ENCODE data around the gene PRPF38A. TPM values are rescaled to one million over a fixed set of nuclear protein-coding genes. Genes with fewer than 3 reads are reported as not detected.

PRPF38A gene
- polyA plus RNA-seq, 3 donors from 2014 or later: 34.3 to 56.6 (median 42.0) TPM

DNA sequence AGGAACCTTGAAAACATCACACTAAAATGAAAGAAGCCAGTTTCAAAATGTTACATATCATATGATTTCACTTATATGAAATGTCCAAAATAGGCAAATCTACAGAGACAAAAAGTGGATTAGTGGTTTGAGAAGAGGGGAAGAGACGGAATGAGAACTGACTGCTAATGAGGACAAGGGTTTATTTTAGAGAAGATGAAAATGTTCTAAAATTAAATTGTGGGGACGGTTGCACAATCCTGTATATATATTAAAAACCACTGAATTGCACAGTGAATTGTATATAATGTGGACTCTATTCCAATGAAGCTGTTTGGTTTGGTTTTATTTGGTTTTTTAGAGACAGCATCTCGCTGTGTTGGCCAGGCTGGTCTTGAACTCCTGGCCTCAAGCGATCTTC, 35.6 kb downstream of the PRPF38A start:
- H3K27ac Mint-ChIP-seq: no peak overlapping the region
- DNase-seq: no peak
- no peaks in the 10 kb centered on the region for H3K9me3 Mint-ChIP-seq
- no peaks in the 10 kb centered on the region for H3K4me1 Mint-ChIP-seq
- peaks cover 16 to 38% (median 24%) of the 10 kb centered on the region in 3 donors for H3K36me3 Mint-ChIP-seq
- H3K27me3 Mint-ChIP-seq (ENCODE audit: low read depth in 3 of 3): peaks cover 0 to 2% (median 0%) of the 10 kb centered on the region in 3 donors
- H3K4me3 Mint-ChIP-seq: no peak overlapping the region

DNA sequence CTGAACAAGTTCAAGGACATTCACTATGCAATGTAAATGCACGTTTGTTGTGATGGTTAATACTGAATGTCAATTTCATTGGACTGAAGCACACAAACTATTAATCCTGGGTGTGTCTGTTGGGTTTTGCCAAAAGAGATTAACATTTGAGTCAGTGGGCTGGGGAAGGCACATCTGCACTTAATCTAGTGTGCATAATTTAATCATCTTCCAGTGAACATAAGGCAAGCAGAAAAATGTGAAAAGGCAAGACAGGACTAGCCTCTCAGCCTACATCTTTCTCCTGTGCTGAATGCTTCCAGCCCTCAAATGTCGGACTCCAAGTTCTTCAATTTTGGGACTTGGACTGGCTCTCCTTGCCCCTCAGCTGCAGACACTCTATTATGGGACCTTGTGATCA, 40.1 kb downstream of the PRPF38A start:
- peaks cover 11 to 20% (median 18%) of the 10 kb centered on the region in 3 donors for H3K36me3 Mint-ChIP-seq

DNA sequence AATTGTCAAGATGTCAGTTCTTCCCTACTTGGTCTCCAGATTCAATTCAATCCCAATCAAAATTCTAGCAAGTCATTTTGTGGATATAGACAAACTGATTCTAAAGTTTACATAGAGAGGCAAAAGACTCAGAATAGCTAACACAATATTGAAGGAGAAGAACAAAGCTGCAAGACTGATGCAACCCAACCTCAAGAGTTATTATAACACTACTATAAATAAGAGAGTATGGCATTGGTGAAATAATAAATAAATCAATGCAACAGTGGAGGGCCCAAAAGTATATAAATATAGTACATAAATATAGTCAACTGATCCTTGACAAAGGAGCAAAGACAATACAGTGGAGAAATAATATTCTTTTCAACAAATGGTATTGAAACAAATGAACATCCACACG, 49.7 kb downstream of the PRPF38A start:
- Mint-ChIP-seq H3K4me3 (no peak overlapping the region), H3K36me3 (peaks cover 5 to 22% (median 6%) of the 10 kb centered on the region in 3 donors), H3K27ac (peak overlapping the region in 2 of 6 donors; percentile 12 to 23), H3K4me1 (no peaks in the 10 kb centered on the region), H3K27me3 (ENCODE audit: low read depth in 3 of 3) (peaks cover 0 to 3% (median 0%) of the 10 kb centered on the region in 3 donors), H3K9me3 (no peaks in the 10 kb centered on the region)
- no peak for DNase-seq

More for the DNA sequence above, 40.1 kb downstream of the PRPF38A start:
- Mint-ChIP-seq H3K4me1 (no peaks in the 10 kb centered on the region), H3K27ac (peak overlapping the region in 1 of 6 donors; percentile 19), H3K9me3 (no peaks in the 10 kb centered on the region), H3K27me3 (ENCODE audit: low read depth in 3 of 3) (peaks cover 0 to 4% (median 0%) of the 10 kb centered on the region in 3 donors), H3K4me3 (no peak overlapping the region)
- no peak for DNase-seq

DNA sequence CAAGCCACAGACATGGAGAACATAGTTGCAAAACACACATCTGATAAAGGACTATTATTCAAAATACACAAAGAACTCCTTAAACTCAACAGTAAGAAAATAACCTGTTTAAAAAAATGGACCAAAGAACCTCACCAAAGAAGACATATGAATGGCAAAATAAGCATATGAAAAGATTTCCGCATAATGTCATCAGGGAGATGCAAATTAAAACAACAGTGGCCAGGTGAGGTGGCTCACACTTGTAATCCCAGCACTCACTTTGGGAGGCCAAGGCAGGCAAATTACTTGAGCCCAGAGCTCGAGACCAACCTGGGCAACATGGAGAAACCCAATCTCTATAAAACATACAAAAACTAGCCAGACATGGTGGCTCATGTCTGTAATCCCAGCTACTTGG, 50.4 kb downstream of the PRPF38A start:
- peak overlapping the region in 1 of 6 donors; percentile 27 for H3K27ac Mint-ChIP-seq
- H3K27me3 Mint-ChIP-seq (ENCODE audit: low read depth in 3 of 3): peaks cover 0 to 3% (median 0%) of the 10 kb centered on the region in 3 donors
- no peaks in the 10 kb centered on the region for H3K9me3 Mint-ChIP-seq
- DNase-seq: no peak
- no peaks in the 10 kb centered on the region for H3K4me1 Mint-ChIP-seq
- peaks cover 5 to 22% (median 6%) of the 10 kb centered on the region in 3 donors for H3K36me3 Mint-ChIP-seq
- H3K4me3 Mint-ChIP-seq: no peak overlapping the region

DNA sequence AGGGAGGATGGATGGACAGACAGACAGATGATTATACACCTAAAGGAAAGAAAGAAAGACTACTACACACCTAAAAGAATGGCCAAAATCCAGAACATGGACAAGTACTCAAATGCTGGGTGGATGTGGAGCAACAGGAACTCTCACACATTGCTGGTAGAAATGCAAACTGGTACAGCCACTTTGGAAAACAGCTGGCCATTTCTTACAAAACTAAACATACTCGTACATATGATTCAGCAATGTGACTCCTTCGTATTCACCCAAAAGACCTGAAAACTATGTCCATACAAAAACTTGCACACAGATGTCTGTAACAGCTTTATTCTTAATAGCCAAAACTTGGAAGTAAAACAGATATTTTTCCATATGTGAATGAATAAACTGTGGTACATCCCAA, 51.3 kb downstream of the PRPF38A start:
- H3K27me3 Mint-ChIP-seq (ENCODE audit: low read depth in 3 of 3): peaks cover 0 to 3% (median 0%) of the 10 kb centered on the region in 3 donors
- H3K27ac Mint-ChIP-seq: no peak overlapping the region
- H3K9me3 Mint-ChIP-seq: no peaks in the 10 kb centered on the region
- peaks cover 5 to 19% (median 6%) of the 10 kb centered on the region in 3 donors for H3K36me3 Mint-ChIP-seq
- no peak overlapping the region for H3K4me3 Mint-ChIP-seq
- no peak for DNase-seq
- H3K4me1 Mint-ChIP-seq: no peaks in the 10 kb centered on the region

DNA sequence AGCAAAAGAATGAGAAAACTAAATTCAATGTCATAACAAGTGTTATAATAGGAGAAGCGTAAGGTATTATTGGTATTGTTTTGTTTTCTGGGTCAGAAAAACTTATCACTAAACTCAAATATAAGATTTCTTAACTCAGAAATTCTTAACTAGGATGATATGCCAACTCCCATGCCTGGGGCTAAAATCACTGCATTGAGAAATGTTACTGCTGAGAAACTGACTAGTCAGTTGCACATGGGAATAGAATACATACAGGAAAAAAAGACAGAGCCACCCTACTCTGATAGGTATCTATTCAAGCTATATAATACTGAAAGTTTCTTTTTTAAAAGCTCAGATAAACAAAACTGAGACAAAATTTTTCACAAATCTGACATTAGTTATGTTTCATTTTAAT, 56.3 kb downstream of the PRPF38A start:
- Mint-ChIP-seq H3K9me3 (no peaks in the 10 kb centered on the region), H3K4me1 (peaks cover 0 to 5% of the 10 kb centered on the region in 2 donors), H3K4me3 (no peak overlapping the region), H3K36me3 (peaks cover 3 to 11% (median 4%) of the 10 kb centered on the region in 3 donors), H3K27me3 (ENCODE audit: low read depth in 3 of 3) (peaks cover 0 to 3% (median 0%) of the 10 kb centered on the region in 3 donors), H3K27ac (no peak overlapping the region)
- no peak for DNase-seq

DNA sequence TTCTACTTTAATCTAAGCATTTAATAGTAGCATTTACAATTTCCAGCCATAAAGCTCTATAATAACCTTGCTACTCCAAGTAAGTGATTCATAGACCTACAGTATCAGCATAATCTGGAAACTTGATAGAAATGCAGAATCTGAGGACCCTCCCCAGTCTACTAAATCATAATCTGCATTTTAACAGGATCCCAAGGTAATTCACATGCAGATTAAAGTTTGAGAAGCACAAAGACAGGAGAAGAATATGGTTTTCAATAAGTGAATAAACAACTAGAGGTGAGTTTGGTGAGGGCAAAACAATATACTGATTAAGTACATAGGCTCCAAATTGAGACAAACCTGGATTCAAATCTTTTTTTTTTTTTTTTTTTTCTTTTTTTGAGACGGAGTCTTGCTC, 57.4 kb downstream of the PRPF38A start:
- H3K4me3 Mint-ChIP-seq: no peak overlapping the region
- H3K4me1 Mint-ChIP-seq: peaks cover 0 to 5% of the 10 kb centered on the region in 2 donors
- peak overlapping the region in 2 of 6 donors; percentile 11 to 24 for H3K27ac Mint-ChIP-seq
- H3K9me3 Mint-ChIP-seq: no peaks in the 10 kb centered on the region
- no peaks in the 10 kb centered on the region for H3K27me3 Mint-ChIP-seq (ENCODE audit: low read depth in 3 of 3)
- peaks cover 3 to 12% (median 4%) of the 10 kb centered on the region in 3 donors for H3K36me3 Mint-ChIP-seq
- no peak for DNase-seq

DNA sequence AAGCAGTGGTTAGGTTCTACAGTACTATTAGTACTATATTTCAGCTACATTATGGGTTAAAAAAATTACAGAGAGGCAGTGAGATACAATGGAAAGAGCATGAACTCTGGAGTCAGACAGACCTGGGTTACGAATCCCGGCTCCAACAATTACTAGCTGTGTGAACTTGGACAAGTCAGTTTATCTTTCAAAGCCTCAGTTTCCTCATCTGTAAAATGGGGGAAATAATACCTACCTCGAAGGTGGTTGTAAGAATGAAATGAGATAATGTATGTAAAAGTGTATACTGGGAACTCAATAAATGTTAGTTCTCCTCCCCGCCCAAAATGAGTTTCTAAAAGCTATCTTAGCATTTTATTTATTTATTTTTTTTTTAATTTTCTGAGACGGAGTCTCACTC, 59.5 kb downstream of the PRPF38A start:
- no peaks in the 10 kb centered on the region for H3K27me3 Mint-ChIP-seq (ENCODE audit: low read depth in 3 of 3)
- no peak overlapping the region for H3K27ac Mint-ChIP-seq
- H3K9me3 Mint-ChIP-seq: no peaks in the 10 kb centered on the region
- H3K36me3 Mint-ChIP-seq: peaks cover 3 to 20% (median 16%) of the 10 kb centered on the region in 3 donors
- peaks cover 0 to 5% of the 10 kb centered on the region in 2 donors for H3K4me1 Mint-ChIP-seq
- no peak overlapping the region for H3K4me3 Mint-ChIP-seq
- no peak for DNase-seq

DNA sequence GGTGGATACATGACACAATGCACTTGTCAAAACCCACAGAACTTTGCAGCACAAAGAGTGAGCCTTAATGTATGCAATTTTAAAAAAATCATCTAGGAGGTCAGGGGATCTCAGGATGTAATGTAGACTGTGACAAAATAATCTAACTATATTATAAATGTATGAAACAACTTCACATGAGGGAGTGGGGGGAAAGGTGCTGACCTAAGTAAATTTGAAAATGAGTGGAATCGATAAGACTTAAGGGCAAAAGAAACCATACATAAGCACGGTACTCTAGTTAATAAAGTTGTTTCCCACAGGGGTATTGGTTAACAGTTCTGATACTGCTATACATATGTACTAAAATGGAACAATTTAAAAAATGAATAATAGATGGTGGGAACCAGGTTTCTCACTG, 64.7 kb downstream of the PRPF38A start:
- H3K36me3 Mint-ChIP-seq: peaks cover 7 to 37% (median 23%) of the 10 kb centered on the region in 3 donors
- no peaks in the 10 kb centered on the region for H3K9me3 Mint-ChIP-seq
- DNase-seq: no peak
- peaks cover 0 to 5% of the 10 kb centered on the region in 2 donors for H3K4me1 Mint-ChIP-seq
- H3K27ac Mint-ChIP-seq: no peak overlapping the region
- no peaks in the 10 kb centered on the region for H3K27me3 Mint-ChIP-seq (ENCODE audit: low read depth in 3 of 3)
- no peak overlapping the region for H3K4me3 Mint-ChIP-seq

Other genes starting within 250 kb of the PRPF38A start
- gene CC2D1B, start 38.4 kb upstream of the PRPF38A start, polyA plus RNA-seq: 10 to 100 TPM in 1 of 3 donors, 1 to 10 TPM in 2; 4.6 to 15.5 (median 4.8) TPM
- 1 to 10 TPM in 1 of 3 donors, under 1 TPM in 2; 0.46 to 1.2 (median 0.58) TPM for gene ORC1, start 179 bp upstream of the PRPF38A start, polyA plus RNA-seq
- 10 to 100 TPM; 14.5 to 36.0 (median 23.0) TPM for gene TUT4, start 148.5 kb downstream of the PRPF38A start, polyA plus RNA-seq
- gene GPX7, start 197.8 kb downstream of the PRPF38A start, polyA plus RNA-seq: 10 to 100 TPM; 31.2 to 35.6 (median 31.9) TPM
- 10 to 100 TPM in 1 of 3 donors, 1 to 10 TPM in 2; 5.0 to 12.8 (median 9.9) TPM for gene SHISAL2A, start 228.6 kb downstream of the PRPF38A start, polyA plus RNA-seq

Measured in immature natural killer cell (primary cell).